Upper lobe of right lung (tissue), 1 donor: Measurements from ENCODE around the gene FAM222B. TPM values are rescaled to one million over a fixed set of nuclear protein-coding genes. Genes with fewer than 3 reads are reported as not detected.
A peak's percentile ranks its signal among the peaks of the same experiment; 100 is the strongest.

Experiments used
- ATAC-seq: fragments of 200-7000 bp; cut with Tn5 transposase; one replicate; pipeline ENCODE4 v1.9.1; 2020; ENCODE audit warnings: mild to moderate bottlenecking, moderate library complexity
- DNase-seq: peaks from one replicate; pipeline ENCODE4 v3.0.0-alpha.2; 2020
- H3K27ac ChIP-seq: fragments of 200-600 bp; one replicate; pipeline ENCODE4 v1.8.0; 2022
- H3K27me3 ChIP-seq: fragments of 200-600 bp; one replicate; pipeline ENCODE4 v1.8.0; 2022; ENCODE audit warnings: mild to moderate bottlenecking
- H3K36me3 ChIP-seq: fragments of 200-600 bp; one replicate; pipeline ENCODE4 v1.8.0; 2022
- H3K4me1 ChIP-seq: fragments of 200-600 bp; one replicate; pipeline ENCODE4 v1.8.0; 2022
- H3K4me3 ChIP-seq: fragments of 200-600 bp; one replicate; pipeline ENCODE4 v1.8.0; 2022; ENCODE audit warnings: mild to moderate bottlenecking
- H3K9me3 ChIP-seq: fragments of 200-600 bp; one replicate; pipeline ENCODE4 v1.8.0; 2022
- intact Hi-C: fragments of 100-400 bp; cut with DNase I; formaldehyde crosslinking; loops from one replicate; pipeline ENCODE4 v1.11.0; 2022
- total RNA-seq: library from RNA; stranded (reverse); fragmentation: NEBNext Ultra II Directional; extraction: Animal tissue kit (Norgen Biotek cat#: 25700); gene quantifications from one replicate; pipeline ENCODE4 v1.2.1, GENCODE V29; 2021
- TF ChIP-seq, protein P1 (sequence below): fragments of 200-600 bp; IDR thresholded peaks from one replicate; pipeline ENCODE4 v1.8.0; 2022; ENCODE audit warnings: antibody characterized with exemption
- donor health status: DM: no; HTN: yes; CAD: no; lungs with severe emphysema.

FAM222B gene
- total RNA-seq, 1 donor from 2014 or later: 22.2 TPM

DNA sequence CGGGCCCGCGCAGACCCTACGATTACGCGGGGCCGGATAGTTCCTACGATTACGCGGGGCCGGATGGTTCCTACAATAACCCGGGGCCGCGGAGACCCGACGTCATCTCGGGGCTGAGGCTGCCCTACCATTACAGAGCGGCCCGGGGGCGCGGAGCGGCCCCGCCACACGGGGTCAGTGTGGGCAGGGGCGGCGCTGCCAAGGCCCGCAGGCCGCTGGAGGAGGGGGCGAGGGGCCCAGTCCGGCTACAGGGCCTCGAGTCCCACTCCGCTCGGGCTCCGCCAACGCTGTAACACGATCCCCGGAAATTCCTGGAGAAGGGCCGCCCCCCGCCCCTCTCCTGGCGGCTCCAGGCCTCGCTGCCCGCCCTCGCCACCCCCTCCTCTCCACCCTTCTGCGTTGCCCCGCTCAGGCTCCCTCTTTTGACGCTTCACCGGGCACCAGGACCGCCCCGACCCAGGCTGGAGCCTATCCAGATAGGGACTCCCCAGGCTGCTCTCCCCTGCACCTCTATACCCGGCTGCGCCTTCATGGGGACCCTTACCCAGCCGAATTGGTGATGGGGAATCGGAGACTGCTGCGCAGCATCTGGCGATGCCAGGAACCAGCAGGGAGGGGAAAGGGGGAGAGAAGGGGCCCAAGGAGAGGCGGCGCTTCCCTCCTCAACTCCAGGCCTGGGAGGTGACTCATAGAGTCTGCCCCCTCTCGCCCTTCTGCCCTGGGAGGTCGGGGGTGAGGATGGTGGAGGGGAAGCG, 124.8 kb downstream of the FAM222B start, which contains the start of gene RAB34:
TSS of gene RAB34 (minus strand) at position 291 of the 755 bp plus-strand sequence. CDS start 602 bp downstream, outside the sequence.
- Histone ChIP-seq H3K4me1 (peaks cover 44% of the 10 kb centered on the region), H3K4me3 (peak within 1 kb of the TSS; percentile 86), H3K27me3 (no peaks in the 10 kb centered on the region), H3K9me3 (no peaks in the 10 kb centered on the region), H3K27ac (peak within 1 kb of the TSS; percentile 86), H3K36me3 (peaks cover 37% of the 10 kb centered on the region)
- ATAC-seq (peak; percentile 66), DNase-seq (peak; percentile 92)
- intact Hi-C loops: no loop called here
- TF ChIP-seq, protein P1, sequence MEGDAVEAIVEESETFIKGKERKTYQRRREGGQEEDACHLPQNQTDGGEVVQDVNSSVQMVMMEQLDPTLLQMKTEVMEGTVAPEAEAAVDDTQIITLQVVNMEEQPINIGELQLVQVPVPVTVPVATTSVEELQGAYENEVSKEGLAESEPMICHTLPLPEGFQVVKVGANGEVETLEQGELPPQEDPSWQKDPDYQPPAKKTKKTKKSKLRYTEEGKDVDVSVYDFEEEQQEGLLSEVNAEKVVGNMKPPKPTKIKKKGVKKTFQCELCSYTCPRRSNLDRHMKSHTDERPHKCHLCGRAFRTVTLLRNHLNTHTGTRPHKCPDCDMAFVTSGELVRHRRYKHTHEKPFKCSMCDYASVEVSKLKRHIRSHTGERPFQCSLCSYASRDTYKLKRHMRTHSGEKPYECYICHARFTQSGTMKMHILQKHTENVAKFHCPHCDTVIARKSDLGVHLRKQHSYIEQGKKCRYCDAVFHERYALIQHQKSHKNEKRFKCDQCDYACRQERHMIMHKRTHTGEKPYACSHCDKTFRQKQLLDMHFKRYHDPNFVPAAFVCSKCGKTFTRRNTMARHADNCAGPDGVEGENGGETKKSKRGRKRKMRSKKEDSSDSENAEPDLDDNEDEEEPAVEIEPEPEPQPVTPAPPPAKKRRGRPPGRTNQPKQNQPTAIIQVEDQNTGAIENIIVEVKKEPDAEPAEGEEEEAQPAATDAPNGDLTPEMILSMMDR: peak; percentile 38

DNA sequence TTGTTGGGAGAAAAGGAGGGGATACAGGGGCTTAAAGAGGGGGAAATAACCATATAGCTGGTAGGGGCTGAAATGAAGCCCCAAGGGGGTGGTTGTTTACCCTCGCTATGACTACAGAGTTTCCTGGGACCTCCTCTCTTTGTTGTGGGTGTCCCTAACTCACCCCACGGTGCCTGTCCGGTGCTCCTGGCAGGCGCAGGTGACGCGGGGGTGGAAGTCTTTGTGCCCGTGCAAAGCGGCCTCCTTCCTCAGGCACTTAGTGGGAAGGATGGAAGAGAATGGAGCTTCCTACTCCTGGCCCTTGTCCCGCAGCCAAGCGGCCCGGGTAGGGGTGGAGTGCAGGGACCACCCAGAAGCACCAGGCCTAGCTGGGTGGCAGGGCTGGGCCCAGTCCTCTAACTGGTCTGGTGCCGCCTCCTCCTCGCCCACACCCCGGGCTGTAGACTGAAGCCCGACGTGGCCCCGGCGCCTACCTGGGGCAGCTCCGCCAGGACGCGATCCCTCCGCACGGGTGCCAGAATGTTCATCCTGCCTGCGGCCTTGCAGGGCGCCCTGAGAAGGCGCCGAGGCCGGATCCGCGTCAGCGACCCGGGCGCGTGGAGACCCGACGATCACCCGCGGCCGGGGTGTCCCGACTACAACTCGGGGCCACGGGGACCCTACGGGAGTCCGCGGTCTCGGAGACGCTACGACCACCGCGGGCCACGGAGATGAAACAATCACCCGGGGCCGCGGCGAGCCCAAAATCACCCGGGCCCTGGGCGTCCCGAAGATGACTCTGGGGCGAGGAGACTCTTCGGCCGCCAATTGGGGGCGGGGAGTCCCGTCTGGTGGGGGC, 125.6 kb downstream of the FAM222B start:
- ATAC-seq (peak; percentile 1), DNase-seq (peak; percentile 80)
- intact Hi-C loops: no loop called here

DNA sequence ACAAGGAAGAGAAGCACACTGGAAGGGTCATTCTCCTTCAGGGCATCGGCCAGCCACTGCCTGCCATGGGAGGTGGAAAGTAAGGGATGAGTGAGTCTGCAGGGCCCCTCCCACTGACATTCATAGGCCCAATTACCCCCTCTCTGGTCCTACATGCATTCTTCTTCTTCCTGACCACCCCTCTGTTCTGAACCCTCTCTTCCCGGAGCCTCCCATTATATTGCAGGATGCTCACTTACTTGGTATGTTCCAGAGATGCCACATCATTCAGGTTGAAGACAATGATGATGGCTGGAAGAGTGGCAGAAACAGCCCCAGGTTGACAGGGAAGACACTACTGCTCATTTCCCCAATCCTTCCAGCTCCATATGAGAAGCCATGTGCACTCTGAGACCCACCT, 127.4 kb downstream of the FAM222B start:
- H3K4me1 ChIP-seq: peaks cover 23% of the 10 kb centered on the region
- intact Hi-C loops: no loop called here
- TF ChIP-seq, protein P1: no peak

More for the DNA sequence above, 125.6 kb downstream of the FAM222B start:
- H3K4me1 ChIP-seq: peaks cover 36% of the 10 kb centered on the region
- H3K9me3 ChIP-seq: no peaks in the 10 kb centered on the region
- peak overlapping the region; percentile 86 for H3K27ac ChIP-seq
- TF ChIP-seq, protein P1: no peak
- H3K36me3 ChIP-seq: peaks cover 29% of the 10 kb centered on the region
- peak overlapping the region; percentile 86 for H3K4me3 ChIP-seq
- H3K27me3 ChIP-seq: no peaks in the 10 kb centered on the region

DNA sequence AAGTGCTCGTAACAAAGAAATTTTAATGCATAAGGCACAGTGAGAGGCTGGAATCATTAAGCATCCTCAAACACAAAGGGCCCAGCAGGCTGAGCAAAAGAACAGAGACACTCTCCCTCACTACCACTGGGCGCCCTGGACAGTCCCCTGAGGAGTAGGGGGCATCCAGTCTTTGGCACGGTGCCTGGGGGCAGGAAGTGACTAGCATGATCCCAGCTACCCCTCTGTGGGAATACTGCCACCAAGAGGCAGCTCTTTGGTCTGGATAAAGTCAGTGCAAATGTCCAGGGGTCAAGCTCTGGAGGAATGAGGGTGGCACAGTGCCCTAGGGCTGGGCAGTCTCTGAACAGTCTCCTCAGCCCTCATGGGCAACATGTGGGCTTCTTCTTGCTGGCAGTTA, 128.3 kb downstream of the FAM222B start:
- DNase-seq (no peak), ATAC-seq (no peak)
- Histone ChIP-seq H3K27me3 (no peaks in the 10 kb centered on the region), H3K4me3 (no peak overlapping the region), H3K9me3 (no peaks in the 10 kb centered on the region), H3K4me1 (peaks cover 26% of the 10 kb centered on the region), H3K27ac (no peak overlapping the region), H3K36me3 (peaks cover 16% of the 10 kb centered on the region)
- TF ChIP-seq, protein P1: no peak
- intact Hi-C loops: no loop called here

More for the DNA sequence above, 127.4 kb downstream of the FAM222B start:
- ATAC-seq (no peak), DNase-seq (no peak)
- Histone ChIP-seq H3K9me3 (no peaks in the 10 kb centered on the region), H3K4me3 (no peak overlapping the region), H3K27me3 (no peaks in the 10 kb centered on the region), H3K27ac (no peak overlapping the region), H3K36me3 (peaks cover 16% of the 10 kb centered on the region)

DNA sequence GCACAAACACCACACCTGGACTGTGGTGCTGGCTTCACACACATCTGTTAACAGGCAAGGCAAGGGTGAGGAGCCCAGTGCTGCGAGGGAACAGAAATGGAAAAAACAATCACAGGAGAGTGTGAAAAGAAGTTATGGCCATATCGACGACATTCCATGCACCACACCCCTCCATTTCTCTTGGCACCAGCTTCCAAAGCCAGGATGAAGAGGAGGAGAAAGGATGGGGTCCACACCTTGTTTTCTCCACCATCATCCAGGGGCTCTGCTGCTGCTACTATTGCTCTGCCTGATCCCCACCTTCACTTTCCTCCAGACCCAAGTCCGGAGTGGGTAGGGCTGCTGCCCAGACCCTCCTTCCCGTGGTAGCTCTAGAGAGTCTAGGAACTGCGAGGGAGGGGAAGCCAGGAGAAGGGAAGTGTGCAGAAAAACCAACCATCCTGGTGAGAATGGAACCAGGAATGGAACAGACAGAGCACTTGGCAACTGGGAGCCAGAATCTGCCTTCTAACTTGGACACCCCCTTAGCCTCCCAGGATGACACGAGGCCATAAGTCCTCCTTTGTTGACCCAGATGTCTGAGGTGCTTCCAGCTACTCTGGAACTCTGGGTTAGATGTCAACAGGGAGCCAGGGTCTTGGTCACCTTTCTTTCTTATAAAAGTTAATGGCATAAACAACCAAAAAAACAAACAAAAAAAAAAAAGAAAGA, 129.7 kb downstream of the FAM222B start:
- no peak for ATAC-seq
- Histone ChIP-seq H3K27ac (no peak overlapping the region), H3K9me3 (no peaks in the 10 kb centered on the region), H3K36me3 (peaks cover 16% of the 10 kb centered on the region), H3K4me1 (peaks cover 16% of the 10 kb centered on the region), H3K4me3 (no peak overlapping the region), H3K27me3 (no peaks in the 10 kb centered on the region)
- DNase-seq: no peak
- TF ChIP-seq, protein P1: no peak
- intact Hi-C loops: no loop called here
